ENCODE data around the gene SLF1. TPM values are rescaled to one million over a fixed set of nuclear protein-coding genes. Genes with fewer than 3 reads are reported as not detected.

Gene SLF1
- polyA plus RNA-seq, 3 donors, result 1.1 to 2.7 (median 2.0) TPM

DNA sequence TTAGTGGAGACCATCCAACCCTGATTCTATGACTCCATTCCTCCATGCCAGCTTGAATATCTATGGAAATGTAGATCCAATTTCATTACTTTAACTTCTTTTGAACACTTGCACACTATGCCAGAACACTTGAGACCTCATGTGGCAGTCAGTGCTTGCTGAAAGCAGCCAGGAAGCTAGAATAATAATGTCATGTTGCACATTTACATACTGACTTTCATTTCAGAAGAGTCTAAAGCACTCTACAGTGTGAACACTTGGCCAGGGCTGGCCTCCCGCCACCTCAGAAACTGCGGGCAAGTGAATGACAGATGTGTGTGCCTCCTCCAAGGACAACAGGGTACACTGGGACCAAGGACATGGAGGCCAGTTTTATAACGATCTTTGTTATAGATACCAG is 97.3 kb downstream of the SLF1 start:
- Histone ChIP-seq H3K4me1 (ENCODE audit: control insufficient read depth in 1 of 2, insufficient read depth in 2 of 2, low read length in 2 of 2) (no peaks in the 10 kb centered on the region), H4K20me1 (ENCODE audit: insufficient read depth, low read length) (peaks cover 9% of the 10 kb centered on the region), H2AFZ (ENCODE audit: insufficient read depth, low read depth, low read length, poor library complexity, severe bottlenecking) (no peak overlapping the region), H3K9me3 (replicated peaks in 1 of 2; ENCODE audit: control insufficient read depth in 1 of 2, insufficient read depth in 1 of 2, low read length in 2 of 2) (no peaks in the 10 kb centered on the region), H3K36me3 (replicated peaks in 1 of 2; ENCODE audit: control insufficient read depth in 1 of 2, insufficient read depth in 2 of 2, low read length in 2 of 2) (peaks cover 14 to 42% of the 10 kb centered on the region in 2 donors), H3K27ac (ENCODE audit: low read depth in 1 of 2, low read length in 2 of 2) (no peak overlapping the region), H3K4me3 (replicated peaks in 1 of 3; ENCODE audit: low read depth in 2 of 3, low read length in 3 of 3) (no peak overlapping the region), H3K4me2 (replicated peaks; ENCODE audit: extremely low read depth, low read length, poor library complexity, severe bottlenecking) (no peak overlapping the region), H3K27me3 (ENCODE audit: control insufficient read depth in 2 of 2, insufficient read depth in 2 of 2, low read length in 2 of 2) (no peaks in the 10 kb centered on the region), H3K79me2 (ENCODE audit: insufficient read depth, low read length) (no peaks in the 10 kb centered on the region), H3K9ac (ENCODE audit: insufficient read depth, low read length, poor library complexity, severe bottlenecking) (no peak overlapping the region)
- H3K27ac Mint-ChIP-seq, result no peak overlapping the region
- H3K4me3 Mint-ChIP-seq, result no peak overlapping the region
- no peaks in the 10 kb centered on the region for H3K4me1 Mint-ChIP-seq
- intact Hi-C loops (cut with micrococcal nuclease), result no loop called here
- no CpG with 5 or more reads among the region's 3 CpGs for WGBS (ENCODE audit: insufficient coverage)
- no peak for DNase-seq
- H3K9me3 Mint-ChIP-seq, result peaks cover 0 to 3% (median 0%) of the 10 kb centered on the region in 7 donors
- TF ChIP-seq CTCF (IDR thresholded peaks at IDR 0.05), result no peak
- H3K36me3 Mint-ChIP-seq, result peaks cover 35 to 36% of the 10 kb centered on the region in 2 donors
- H3K27me3 Mint-ChIP-seq (ENCODE audit: low read depth in 3 of 3), result no peaks in the 10 kb centered on the region

GRCh38 chr5:94725142-94725541 is 106.7 kb downstream of the SLF1 start:
- H3K27me3 ChIP-seq (ENCODE audit: control insufficient read depth in 2 of 2, insufficient read depth in 2 of 2, low read length in 2 of 2), result no peaks in the 10 kb centered on the region
- no peak overlapping the region for H2AFZ ChIP-seq (ENCODE audit: insufficient read depth, low read depth, low read length, poor library complexity, severe bottlenecking)
- Mint-ChIP-seq H3K27me3 (ENCODE audit: low read depth in 3 of 3) (no peaks in the 10 kb centered on the region), H3K4me3 (no peak overlapping the region), H3K9me3 (no peaks in the 10 kb centered on the region), H3K27ac (no peak overlapping the region), H3K4me1 (no peaks in the 10 kb centered on the region), H3K36me3 (peaks cover 10 to 18% of the 10 kb centered on the region in 2 donors)
- H3K4me2 ChIP-seq (replicated peaks; ENCODE audit: extremely low read depth, low read length, poor library complexity, severe bottlenecking), result no peak overlapping the region
- no peak for TF ChIP-seq CTCF (IDR thresholded peaks at IDR 0.05)
- no peaks in the 10 kb centered on the region for H3K9me3 ChIP-seq (replicated peaks in 1 of 2; ENCODE audit: control insufficient read depth in 1 of 2, insufficient read depth in 1 of 2, low read length in 2 of 2)
- H4K20me1 ChIP-seq (ENCODE audit: insufficient read depth, low read length), result no peaks in the 10 kb centered on the region
- H3K9ac ChIP-seq (ENCODE audit: insufficient read depth, low read length, poor library complexity, severe bottlenecking), result no peak overlapping the region
- no peaks in the 10 kb centered on the region for H3K4me1 ChIP-seq (ENCODE audit: control insufficient read depth in 1 of 2, insufficient read depth in 2 of 2, low read length in 2 of 2)
- intact Hi-C loops (cut with micrococcal nuclease), result no loop called here
- no peaks in the 10 kb centered on the region for H3K79me2 ChIP-seq (ENCODE audit: insufficient read depth, low read length)
- no peak for DNase-seq
- no peak overlapping the region for H3K4me3 ChIP-seq (replicated peaks in 1 of 3; ENCODE audit: low read depth in 2 of 3, low read length in 3 of 3)
- peaks cover 0 to 14% of the 10 kb centered on the region in 2 donors for H3K36me3 ChIP-seq (replicated peaks in 1 of 2; ENCODE audit: control insufficient read depth in 1 of 2, insufficient read depth in 2 of 2, low read length in 2 of 2)
- H3K27ac ChIP-seq (ENCODE audit: low read depth in 1 of 2, low read length in 2 of 2), result no peak overlapping the region
- WGBS (ENCODE audit: insufficient coverage), result no CpG with 5 or more reads among the region's 1 CpG
